Fibroblast of skin of scalp (primary cell): Measurements from ENCODE around the gene TEF.
"Not testable (repeated sequence)": the region's sequence is repeated elsewhere in the genome, so short reads cannot be mapped to it uniquely, and the experiment has no call there.

Experiments used
- DNase-seq: peaks from one replicate; pipeline ENCODE4 v3.0.0-alpha.2; 2013

TEF gene

GRCh38 chr22:41429232-41429950 is 47.6 kb downstream of the TEF start:
- DNase-seq, result no peak

GRCh38 chr22:41429951-41430332 is 48.2 kb downstream of the TEF start:
- DNase-seq, result no peak

- DNase-seq, result no peak
Measured at GRCh38 chr22:41431656-41432055, 49.9 kb downstream of the TEF start.

- DNase-seq, result not testable (repeated sequence)
Measured at GRCh38 chr22:41433480-41433879, 51.7 kb downstream of the TEF start.

GRCh38 chr22:41434361-41435003 is 52.7 kb downstream of the TEF start:
- DNase-seq, result not testable (repeated sequence)

GRCh38 chr22:41435560-41435959 is 53.8 kb downstream of the TEF start:
- DNase-seq, result no peak

GRCh38 chr22:41436322-41437113 is 54.8 kb downstream of the TEF start:
- no peak for DNase-seq

- DNase-seq, result no peak
Measured at GRCh38 chr22:41437198-41437597, 55.5 kb downstream of the TEF start.

GRCh38 chr22:41440511-41440910 is 58.8 kb downstream of the TEF start:
- DNase-seq, result not testable (repeated sequence)

- no peak for DNase-seq
Measured at GRCh38 chr22:41442240-41442792, 60.6 kb downstream of the TEF start.

- DNase-seq, result peak; percentile 98
Measured at GRCh38 chr22:41444360-41445128, 62.8 kb downstream of the TEF start.

- peak; percentile 36 for DNase-seq
Measured at GRCh38 chr22:41445129-41446056, 63.7 kb downstream of the TEF start.

GRCh38 chr22:41446057-41446501 is 64.3 kb downstream of the TEF start:
- no peak for DNase-seq

- peak; percentile 97 for DNase-seq
Measured at GRCh38 chr22:41446639-41447434, 65.1 kb downstream of the TEF start, which contains the start of gene TOB2. TSS of gene TOB2 (minus strand) at chr22:41446801. CDS start at chr22:41437345, 9,456 bp downstream.

- DNase-seq, result peak; percentile 67
Measured at GRCh38 chr22:41447435-41448188, 65.9 kb downstream of the TEF start.

GRCh38 chr22:41448189-41448808 is 66.6 kb downstream of the TEF start:
- peak; percentile 100 for DNase-seq
